K562 (cell line): ENCODE results near the gene RPL36AL. TPM values are rescaled to one million over a fixed set of nuclear protein-coding genes. Genes with fewer than 3 reads are reported as not detected.

ENCODE experiments used
- CREB1 ChIP-seq, 2 experiments: sonication (generic) in 1 of 2; formaldehyde crosslinking in 1 of 2; IDR thresholded peaks; 2 replicates each; pipeline versions ENCODE4 v1.6.1 to v1.8.0; 2012 to 2022; ENCODE audit warnings: inconsistent platforms in 1 of 2, mild to moderate bottlenecking in 1 of 2, missing genetic modification reagents in 1 of 2, moderate library complexity in 1 of 2
- FOXJ2 ChIP-seq: fragments of 200-800 bp; sonication (Bioruptor generic); IDR thresholded peaks from 2 replicates; pipeline ENCODE4 v1.6.1; 2016; ENCODE audit warnings: missing genetic modification characterization, missing compliant biosample characterization
- FOXK2 ChIP-seq, 2 experiments: fragments of 450-650 bp; IDR thresholded peaks in 1 of 2; conservative IDR thresholded peaks in 1 of 2; 2 replicates each; pipeline ENCODE4 v1.6.1; 2016; ENCODE audit warnings: low read depth in 2 of 2, mild to moderate bottlenecking in 1 of 2
- KLF10 ChIP-seq: fragments of 250-450 bp; sonication (Bioruptor Pico); IDR thresholded peaks from 2 replicates; pipeline ENCODE4 v1.6.1; 2021; ENCODE audit warnings: matching md5 sums
- MGA ChIP-seq: fragments of 450-650 bp; IDR thresholded peaks from 2 replicates; pipeline ENCODE4 v1.6.1; 2016; ENCODE audit warnings: mild to moderate bottlenecking, moderate library complexity
- MTA1 ChIP-seq: fragments of 450-650 bp; IDR thresholded peaks from 2 replicates; pipeline ENCODE4 v1.6.1; 2017; ENCODE audit warnings: borderline replicate concordance
- PHB2 ChIP-seq: fragments of 450-650 bp; IDR thresholded peaks from 2 replicates; pipeline ENCODE4 v1.6.1; 2017; ENCODE audit warnings: low read depth
- PYGO2 ChIP-seq: fragments of 450-650 bp; IDR thresholded peaks from 2 replicates; pipeline ENCODE4 v1.6.1; 2016; ENCODE audit warnings: mild to moderate bottlenecking, missing genetic modification characterization, moderate library complexity, missing compliant biosample characterization
- TARDBP ChIP-seq: fragments of 450-650 bp; IDR thresholded peaks from 2 replicates; pipeline ENCODE4 v1.6.1; 2016
- TRIM24 ChIP-seq, 2 experiments: fragments of 450-650 bp; IDR thresholded peaks; 2 replicates each; pipeline ENCODE4 v1.6.1; 2016
- USF1 ChIP-seq: sonication (generic); formaldehyde crosslinking; IDR thresholded peaks from 2 replicates; pipeline ENCODE4 v1.9.0; 2022; ENCODE audit warnings: mild to moderate bottlenecking, missing genetic modification reagents
- ZBTB34 ChIP-seq: fragments of 250-450 bp; sonication (Bioruptor Pico); IDR thresholded peaks from 2 replicates; pipeline ENCODE4 v1.8.0; 2021; ENCODE audit warnings: mild to moderate bottlenecking, moderate library complexity
- ZEB2 ChIP-seq: fragments of 450-650 bp; IDR thresholded peaks from 2 replicates; pipeline ENCODE4 v1.6.1; 2016
- ZNF507 ChIP-seq: conservative IDR thresholded peaks from 2 replicates; pipeline ENCODE4 v1.6.1; 2017; ENCODE audit warnings: missing genetic modification characterization, missing compliant biosample characterization
- ZSCAN29 ChIP-seq: fragments of 450-650 bp; IDR thresholded peaks from 2 replicates; pipeline ENCODE4 v1.6.1; 2017
- polyA plus RNA-seq, 8 experiments: library from polyadenylated mRNA; depleted of rRNA in 4 of 8; stranded (reverse) in 5 of 8; unstranded in 3 of 8; fragments of >200 nt; fragmentation: Nextera tagmentation in 2 of 8; fragmentation: Illumina TruSeq in 1 of 8; extraction: Ambion mirVana in 2 of 8; extraction: Trizol in 1 of 8; gene quantifications; 2 replicates each; pipeline versions ENCODE4 v1.2.1 to v1.2.3, GENCODE V29; 2011 to 2014; ENCODE audit warnings: inconsistent platforms in 1 of 8, missing spikeins in 1 of 8
- total RNA-seq, 7 experiments: library from RNA; depleted of rRNA in 6 of 7; stranded (reverse); fragments of >200 nt in 6 of 7; fragmentation: Illumina TruSeq in 2 of 7; extraction: Trizol in 2 of 7; gene quantifications; 2 replicates each; pipeline versions ENCODE4 v1.2.1 to v1.2.3, GENCODE V29; 2011 to 2021; ENCODE audit warnings: low replicate concordance in 1 of 7

RPL36AL gene
- total and polyA plus RNA-seq, 9 of the 15 experiments (the other 6 are each of a cell fraction or from before 2014, with no cell fraction given): 146 to 674 (median 360) TPM

GRCh38 chr14:49620182-49621113, at the start of gene RPL36AL, which contains the start of gene MGAT2 (continued):
- 0 out of 2 replicates have a peak, but pooled peaks have one; percentile 31 for TF ChIP-seq MGA
- no peak for TF ChIP-seq ZSCAN29
- no peak for TF ChIP-seq MTA1
- no peak for TF ChIP-seq ZEB2
- no peak for TF ChIP-seq TRIM24 (IDR thresholded peaks at IDR 0.05)
- no peak for TF ChIP-seq PYGO2
- no peak for TF ChIP-seq PHB2
- no peak for TF ChIP-seq ZNF507 (tag)
- TF ChIP-seq CREB1 (IDR thresholded peaks at IDR 0.05): peak; percentile 36
- peak; percentile 40; the same call in 1 of the 2 replicates for TF ChIP-seq CREB1 (CRISPR knock-in tag; IDR thresholded peaks at IDR 0.05)
- TF ChIP-seq ZBTB34 (CRISPR knock-in tag): no peak
- peak; percentile 79 for TF ChIP-seq USF1 (CRISPR knock-in tag)
- no peak for TF ChIP-seq KLF10 (CRISPR knock-in tag)
- TF ChIP-seq FOXK2 (conservative IDR thresholded peaks at IDR 0.05 in 1 of 2, IDR thresholded peaks at IDR 0.05 in 1 of 2; ENCODE audit: low read depth in 2 of 2): 0 out of 4 replicates have a peak, but pooled peaks of 1 of the 2 experiments have one; percentile 20
- TF ChIP-seq TARDBP: no peak
- TF ChIP-seq FOXJ2: no peak
